Gastrocnemius medialis (tissue), 4 donors: ENCODE data around the gene DRAM1. TPM values are rescaled to one million over a fixed set of nuclear protein-coding genes. Genes with fewer than 3 reads are reported as not detected.

Experiments used
- ATAC-seq, 2 donors: fragments of 150-250 bp; one replicate each; pipeline ENCODE4 v1.9.1; 2016
- DNase-seq, 2 donors: peaks; one replicate each; pipeline ENCODE4 v3.0.0-alpha.2; 2019
- H3K27ac ChIP-seq, 4 donors: fragments of 200-600 bp; sonication (generic); 1 replicate in 1 of 4; 2 replicates in 3 of 4; pipeline ENCODE4 v1.5.1; 2016 to 2018; ENCODE audit warnings: mild to moderate bottlenecking in 2 of 4, moderate library complexity in 1 of 4
- H3K27me3 ChIP-seq, 3 donors: fragments of 200-600 bp; sonication (generic) in 2 of 3; 1 replicate in 1 of 3; 2 replicates in 2 of 3; pipeline versions ENCODE4 v1.5.1 to v1.6.0; 2016 to 2019; ENCODE audit warnings: mild to moderate bottlenecking in 1 of 3, moderate library complexity in 1 of 3
- H3K36me3 ChIP-seq, 2 donors: fragments of 200-600 bp; sonication (generic) in 1 of 2; one replicate each; pipeline ENCODE4 v1.5.1; 2017 to 2018
- H3K4me1 ChIP-seq, 2 donors: fragments of 200-600 bp; sonication (generic) in 1 of 2; one replicate each; pipeline ENCODE4 v1.5.1; 2016 to 2017; ENCODE audit warnings: mild to moderate bottlenecking in 2 of 2
- H3K4me3 ChIP-seq, 4 donors: fragments of 200-600 bp; sonication (generic) in 3 of 4; 1 replicate in 1 of 4; 2 replicates in 3 of 4; pipeline ENCODE4 v1.5.1; 2016 to 2019; ENCODE audit warnings: mild to moderate bottlenecking in 2 of 4
- H3K9me3 ChIP-seq, 3 donors: fragments of 200-600 bp; sonication (generic) in 2 of 3; 1 replicate in 1 of 3; 2 replicates in 2 of 3; pipeline ENCODE4 v1.5.1; 2016 to 2019
- POLR2A ChIP-seq, 2 donors: fragments of 450-650 bp; IDR thresholded peaks; one replicate each; pipeline ENCODE4 v1.6.1; 2017; ENCODE audit warnings: antibody characterized with exemption in 2 of 2, mild to moderate bottlenecking in 2 of 2, moderate library complexity in 2 of 2
- in situ Hi-C, 4 donors: fragments of 200-750 bp; cut with MboI; loops; one replicate each; pipeline versions ENCODE4 v1.15.0 to v1.8.0; 2017; ENCODE audit warnings: low sequenced_read_pairs in 4 of 4
- intact Hi-C: fragments of 100-400 bp; cut with DNase I; formaldehyde crosslinking; loops from one replicate; pipeline ENCODE4 v1.15.1; 2023; ENCODE audit warnings: low total_unique reads
- total RNA-seq, 4 donors: library from RNA; depleted of rRNA; stranded (reverse); fragments of >200 nt; gene quantifications; one replicate each; pipeline versions ENCODE4 v1.1.0 to v1.2.3, GENCODE V29; 2016
- TF ChIP-seq, protein P1 (sequence below), 5 experiments: fragments of 450-650 bp in 3 of 5; fragments of 200-600 bp in 2 of 5; sonication (generic) in 2 of 5; IDR thresholded peaks in 4 of 5; conservative IDR thresholded peaks in 1 of 5; 1 replicate in 4 of 5; 2 replicates in 1 of 5; pipeline ENCODE4 v1.5.1; 2016 to 2019; ENCODE audit warnings: antibody characterized with exemption in 5 of 5, mild to moderate bottlenecking in 3 of 5, moderate library complexity in 3 of 5

The DRAM1 gene
- total RNA-seq, 4 donors from 2014 or later, result 2.9 to 7.2 (median 4.1) TPM

GRCh38 chr12:101948365-101948764, 71.0 kb downstream of the DRAM1 start:
- no peak for ATAC-seq
- in situ Hi-C loops, result loop anchor here (10.0 to 25.0 kb wide), 3 partner anchors 536 to 814 kb away; partner anchors contain the start of gene IGF1 (in 4 of the 4)
- Histone ChIP-seq H3K36me3 (no peaks in the 10 kb centered on the region), H3K4me3 (no peak overlapping the region), H3K9me3 (no peaks in the 10 kb centered on the region), H3K27me3 (no peaks in the 10 kb centered on the region), H3K4me1 (no peaks in the 10 kb centered on the region), H3K27ac (no peak overlapping the region)
- TF ChIP-seq, protein P1, sequence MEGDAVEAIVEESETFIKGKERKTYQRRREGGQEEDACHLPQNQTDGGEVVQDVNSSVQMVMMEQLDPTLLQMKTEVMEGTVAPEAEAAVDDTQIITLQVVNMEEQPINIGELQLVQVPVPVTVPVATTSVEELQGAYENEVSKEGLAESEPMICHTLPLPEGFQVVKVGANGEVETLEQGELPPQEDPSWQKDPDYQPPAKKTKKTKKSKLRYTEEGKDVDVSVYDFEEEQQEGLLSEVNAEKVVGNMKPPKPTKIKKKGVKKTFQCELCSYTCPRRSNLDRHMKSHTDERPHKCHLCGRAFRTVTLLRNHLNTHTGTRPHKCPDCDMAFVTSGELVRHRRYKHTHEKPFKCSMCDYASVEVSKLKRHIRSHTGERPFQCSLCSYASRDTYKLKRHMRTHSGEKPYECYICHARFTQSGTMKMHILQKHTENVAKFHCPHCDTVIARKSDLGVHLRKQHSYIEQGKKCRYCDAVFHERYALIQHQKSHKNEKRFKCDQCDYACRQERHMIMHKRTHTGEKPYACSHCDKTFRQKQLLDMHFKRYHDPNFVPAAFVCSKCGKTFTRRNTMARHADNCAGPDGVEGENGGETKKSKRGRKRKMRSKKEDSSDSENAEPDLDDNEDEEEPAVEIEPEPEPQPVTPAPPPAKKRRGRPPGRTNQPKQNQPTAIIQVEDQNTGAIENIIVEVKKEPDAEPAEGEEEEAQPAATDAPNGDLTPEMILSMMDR (IDR thresholded peaks at IDR 0.05 in 4 of 5, conservative IDR thresholded peaks at IDR 0.05 in 1 of 5), result no peak
- intact Hi-C loops, result no loop called here
- DNase-seq, result no peak

GRCh38 chr12:101951002-101951670, 73.8 kb downstream of the DRAM1 start:
- intact Hi-C loops, result no loop called here
- H3K4me3 ChIP-seq, result no peak overlapping the region
- in situ Hi-C loops, result no loop called here
- no peak for DNase-seq
- no peaks in the 10 kb centered on the region for H3K9me3 ChIP-seq
- H3K27me3 ChIP-seq, result no peaks in the 10 kb centered on the region
- no peaks in the 10 kb centered on the region for H3K36me3 ChIP-seq
- TF ChIP-seq, protein P1 (IDR thresholded peaks at IDR 0.05 in 4 of 5, conservative IDR thresholded peaks at IDR 0.05 in 1 of 5), result no peak
- TF ChIP-seq POLR2A (IDR thresholded peaks at IDR 0.05), result no peak
- no peaks in the 10 kb centered on the region for H3K4me1 ChIP-seq
- no peak for ATAC-seq
- H3K27ac ChIP-seq, result no peak overlapping the region

- Histone ChIP-seq H3K27me3 (no peaks in the 10 kb centered on the region), H3K9me3 (no peaks in the 10 kb centered on the region), H3K4me3 (no peak overlapping the region), H3K4me1 (peaks cover 0 to 6% of the 10 kb centered on the region in 2 donors), H3K36me3 (no peaks in the 10 kb centered on the region), H3K27ac (no peak overlapping the region)
- in situ Hi-C loops (no loop called here), intact Hi-C loops (no loop called here)
- TF ChIP-seq, protein P1 (IDR thresholded peaks at IDR 0.05 in 4 of 5, conservative IDR thresholded peaks at IDR 0.05 in 1 of 5), result no peak
- TF ChIP-seq POLR2A (IDR thresholded peaks at IDR 0.05), result no peak
- no peak for DNase-seq
- ATAC-seq, result no peak
Measured at GRCh38 chr12:101954113-101954512, 76.7 kb downstream of the DRAM1 start.

- no peaks in the 10 kb centered on the region for H3K27me3 ChIP-seq
- no peak overlapping the region for H3K4me3 ChIP-seq
- no peaks in the 10 kb centered on the region for H3K9me3 ChIP-seq
- no peaks in the 10 kb centered on the region for H3K36me3 ChIP-seq
- ATAC-seq (no peak), DNase-seq (no peak)
- TF ChIP-seq, protein P1 (IDR thresholded peaks at IDR 0.05 in 4 of 5, conservative IDR thresholded peaks at IDR 0.05 in 1 of 5), result no peak
- TF ChIP-seq POLR2A (IDR thresholded peaks at IDR 0.05), result no peak
- H3K27ac ChIP-seq, result no peak overlapping the region
- in situ Hi-C loops (no loop called here), intact Hi-C loops (no loop called here)
- H3K4me1 ChIP-seq, result peaks cover 0 to 6% of the 10 kb centered on the region in 2 donors
Measured at GRCh38 chr12:101954676-101955075, 77.3 kb downstream of the DRAM1 start.
